IMR-90 (cell line): ENCODE results near the gene GH2. TPM values are rescaled to one million over a fixed set of nuclear protein-coding genes. Genes with fewer than 3 reads are reported as not detected.
A peak's percentile ranks its signal among the peaks of the same experiment; 100 is the strongest.

Experiments used
- ATAC-seq: fragments of 200-7000 bp; cut with Tn5 transposase; 2 replicates; pipeline ENCODE4 v1.9.1; 2020; ENCODE audit warnings: low read depth, mild to moderate bottlenecking, moderate library complexity
- BruUV-seq: library from RNA; stranded (reverse); fragments of 400-500 nt; replicated peaks from 2 replicates; lab custom pipeline; 2021; lab: Mats Ljungman, UMichigan
- CTCF ChIA-PET: fragments of 300-600 bp; formaldehyde crosslinking; extraction: SDS; loops from one replicate; lab custom pipeline; 2021; ENCODE audit warnings: antibody characterized with exemption; lab: Yijun Ruan, JAX
- POLR2A ChIA-PET: fragments of 300-600 bp; sonication (Branson Sonifier 250); formaldehyde crosslinking; loops from one replicate; lab custom pipeline; 2022; ENCODE audit warnings: antibody characterized with exemption; ENCODE audit not compliant: unreplicated experiment; lab: Charles Lee
- DNase-seq: peaks from one replicate; pipeline ENCODE4 v3.0.0; 2013
- H2AFZ ChIP-seq: replicated peaks from 2 replicates; pipeline ENCODE3; 2013; ENCODE audit warnings: low read length, mild to moderate bottlenecking; ENCODE audit not compliant: poor library complexity
- H2AK5ac ChIP-seq: 2 replicates; pipeline ENCODE4 v1.6.1; 2013; ENCODE audit warnings: low read depth, low read length, inconsistent platforms
- H2AK9ac ChIP-seq: replicated peaks from 2 replicates; pipeline ENCODE3; 2013; ENCODE audit warnings: mild to moderate bottlenecking, low read depth, low read length, moderate library complexity; ENCODE audit not compliant: poor library complexity
- H2BK120ac ChIP-seq: 2 replicates; pipeline ENCODE4 v1.6.1; 2013; ENCODE audit warnings: low read depth, low read length, inconsistent platforms
- H2BK15ac ChIP-seq: 3 replicates; pipeline ENCODE4 v1.6.1; 2013; ENCODE audit warnings: low read depth, low read length, inconsistent platforms
- H2BK20ac ChIP-seq: 2 replicates; pipeline ENCODE4 v1.6.1; 2013; ENCODE audit warnings: low read depth, mild to moderate bottlenecking, inconsistent platforms, low read length, moderate library complexity
- H2BK5ac ChIP-seq: 2 replicates; pipeline ENCODE4 v1.6.1; 2013; ENCODE audit warnings: mild to moderate bottlenecking, low read depth, low read length, inconsistent platforms; ENCODE audit not compliant: poor library complexity, severe bottlenecking
- H3K14ac ChIP-seq: replicated peaks from 2 replicates; pipeline ENCODE4 v1.6.1; 2013; ENCODE audit warnings: low read depth, low read length, inconsistent platforms
- H3K18ac ChIP-seq: 2 replicates; pipeline ENCODE4 v1.6.1; 2013; ENCODE audit warnings: low read depth, low read length, control low read depth
- H3K23ac ChIP-seq: 2 replicates; pipeline ENCODE4 v1.6.1; 2013; ENCODE audit warnings: low read depth, low read length, inconsistent platforms
- H3K27ac ChIP-seq: 2 replicates; pipeline ENCODE4 v1.5.1; 2013; ENCODE audit warnings: mild to moderate bottlenecking, control low read depth, low read length; ENCODE audit not compliant: insufficient read depth
- H3K27me3 ChIP-seq: 2 replicates; pipeline ENCODE4 v1.6.1; 2013; ENCODE audit warnings: low read length; ENCODE audit not compliant: control insufficient read depth, insufficient read depth
- H3K36me3 ChIP-seq: 2 replicates; pipeline ENCODE4 v1.6.1; 2013; ENCODE audit warnings: low read length, mixed read lengths; ENCODE audit not compliant: control insufficient read depth, insufficient read depth
- H3K4ac ChIP-seq: 2 replicates; pipeline ENCODE4 v1.6.1; 2013; ENCODE audit warnings: low read depth, low read length, inconsistent platforms
- H3K4me1 ChIP-seq: 2 replicates; pipeline ENCODE4 v1.6.1; 2013; ENCODE audit warnings: low read length, mixed read lengths; ENCODE audit not compliant: control insufficient read depth, insufficient read depth
- H3K4me2 ChIP-seq: 2 replicates; pipeline ENCODE4 v1.6.1; 2013; ENCODE audit warnings: low read depth, mild to moderate bottlenecking, control low read depth, low read length, moderate library complexity
- H3K4me3 ChIP-seq: 2 replicates; pipeline ENCODE4 v1.5.1; 2013; ENCODE audit warnings: low read depth, mild to moderate bottlenecking, control low read depth, low read length, moderate library complexity; ENCODE audit not compliant: insufficient read depth
- H3K56ac ChIP-seq: 2 replicates; pipeline ENCODE4 v1.6.1; 2013; ENCODE audit warnings: low read length, inconsistent platforms; ENCODE audit not compliant: insufficient read depth; ENCODE audit errors: extremely low read depth
- H3K79me1 ChIP-seq, 2 experiments: 2 replicates each; pipeline ENCODE4 v1.6.1; 2013; ENCODE audit warnings: low read length in 2 of 2, inconsistent platforms in 1 of 2, low read depth in 1 of 2
- H3K9ac ChIP-seq: 2 replicates; pipeline ENCODE4 v1.6.1; 2013; ENCODE audit warnings: low read depth, low read length, control low read depth
- H3K9me1 ChIP-seq: 2 replicates; pipeline ENCODE4 v1.6.1; 2013; ENCODE audit warnings: low read length, inconsistent platforms; ENCODE audit not compliant: insufficient read depth
- H3K9me3 ChIP-seq: 2 replicates; pipeline ENCODE4 v1.6.1; 2013; ENCODE audit warnings: low read length; ENCODE audit not compliant: control insufficient read depth, insufficient read depth
- H4K20me1 ChIP-seq: 2 replicates; pipeline ENCODE4 v1.6.1; 2013; ENCODE audit warnings: low read length, inconsistent platforms; ENCODE audit not compliant: insufficient read depth
- H4K5ac ChIP-seq: 2 replicates; pipeline ENCODE4 v1.6.1; 2013; ENCODE audit warnings: mild to moderate bottlenecking, low read depth, low read length, control low read depth
- H4K8ac ChIP-seq, 2 experiments: 2 replicates each; pipeline ENCODE4 v1.6.1; 2013; ENCODE audit warnings: low read depth in 2 of 2, low read length in 2 of 2, control low read depth in 1 of 2, inconsistent platforms in 1 of 2
- H4K91ac ChIP-seq: 2 replicates; pipeline ENCODE4 v1.6.1; 2013; ENCODE audit warnings: low read depth, low read length, inconsistent platforms; ENCODE audit not compliant: insufficient read depth
- BHLHE40 ChIP-seq: fragments of 150-350 bp; IDR thresholded peaks from 2 replicates; pipeline ENCODE4 v1.6.1; 2016; ENCODE audit warnings: mild to moderate bottlenecking, low read depth, low read length
- MAZ ChIP-seq: IDR thresholded peaks from 2 replicates; pipeline ENCODE4 v1.6.1; 2012; ENCODE audit warnings: low read depth, mild to moderate bottlenecking, low read length, improper control_type of control experiment, moderate library complexity, borderline replicate concordance
- POLR2A ChIP-seq: IDR thresholded peaks from 2 replicates; pipeline ENCODE4 v1.6.1; 2012; ENCODE audit warnings: mild to moderate bottlenecking, low read depth, low read length
- RAD21 ChIP-seq: IDR thresholded peaks from 2 replicates; pipeline ENCODE4 v1.6.1; 2012; ENCODE audit warnings: low read length, improper control_type of control experiment
- SMC3 ChIP-seq: fragments of 150-350 bp; IDR thresholded peaks from 2 replicates; pipeline ENCODE4 v1.6.1; 2016; ENCODE audit warnings: low read depth, mild to moderate bottlenecking, antibody characterized with exemption, low read length, moderate library complexity
- WGBS, 2 experiments: methylation state at CpG; one replicate each; pipeline versions ENCODE4 v1.1.5 to v1.1.7; 2013; ENCODE audit warnings: missing lambda C conversion rate in 2 of 2; ENCODE audit not compliant: insufficient read length in 1 of 2; ENCODE audit errors: extremely low coverage in 2 of 2; 5-methylcytosine and 5-hydroxymethylcytosine counted together
- dilution Hi-C: fragments of 300-500 bp; cut with HindIII; formaldehyde crosslinking; loops from one replicate; pipeline ENCODE4 v1.14.3; 2018; ENCODE audit warnings: low sequenced_read_pairs; ENCODE audit not compliant: unreplicated experiment
- in situ Hi-C: fragments of 300-500 bp; cut with MboI; formaldehyde crosslinking; loops from 3 replicates; pipeline ENCODE4 v1.14.3; 2019; ENCODE audit warnings: low sequenced_read_pairs, inconsistent platforms, mixed read lengths
- intact Hi-C: fragments of 100-400 bp; cut with micrococcal nuclease; formaldehyde crosslinking; loops from 2 replicates; pipeline ENCODE4 v1.10.0; 2022
- polyA plus RNA-seq, 3 experiments: library from polyadenylated mRNA; depleted of rRNA; stranded (reverse); fragments of >200 nt; gene quantifications; 2 replicates each; pipeline ENCODE4 v1.2.3, GENCODE V29; 2012; ENCODE audit warnings: low replicate concordance in 1 of 3
- total RNA-seq: library from RNA; depleted of rRNA; stranded (reverse); fragments of >200 nt; gene quantifications from 2 replicates; pipeline ENCODE4 v1.2.3, GENCODE V29; 2012
- TF ChIP-seq, protein P1 (sequence below): conservative IDR thresholded peaks from 2 replicates; pipeline ENCODE4 v1.5.1; 2012; ENCODE audit warnings: mild to moderate bottlenecking, low read depth, low read length, improper control_type of control experiment

Gene GH2
- total and polyA plus RNA-seq, 2 of the 4 experiments (the other 2 are of a cell fraction): not detected

DNA sequence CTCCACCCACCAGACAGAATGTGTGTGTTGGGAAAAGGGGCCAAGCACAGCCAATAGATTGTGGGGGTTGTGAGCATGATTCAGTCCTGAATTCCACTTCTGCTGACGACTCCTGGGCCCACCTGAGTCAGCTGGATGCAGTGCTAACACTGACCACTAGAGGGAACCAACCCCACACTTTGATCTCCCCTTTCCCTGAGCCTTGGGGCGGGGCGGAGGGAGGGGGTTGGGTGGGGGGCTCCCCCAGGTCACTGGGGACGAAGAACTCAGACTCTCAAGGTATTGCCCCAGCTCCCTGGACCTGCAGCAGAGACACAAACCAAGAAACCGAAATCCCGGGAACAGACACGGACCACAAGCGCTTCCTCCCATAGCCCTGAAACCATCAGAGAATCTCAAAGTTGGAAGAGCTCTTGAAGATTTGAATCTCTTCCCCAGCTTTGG lies 29.9 kb upstream of the GH2 start:
- no peak overlapping the region for H3K9ac ChIP-seq
- in situ Hi-C loops (loop anchor here (10.0 kb wide), 2 partner anchors 113 to 373 kb away; partner anchors contain the start of gene ICAM2), dilution Hi-C loops (no loop called here), intact Hi-C loops (loop anchor here (10.0 kb wide), 1 partner anchor 373 kb away; no protein-coding TSS in a partner anchor)
- H2BK20ac ChIP-seq: no peak overlapping the region
- no peaks in the 10 kb centered on the region for H3K9me1 ChIP-seq
- H2AK5ac ChIP-seq: no peak overlapping the region; the same call in 1 of the 2 replicates
- no peak overlapping the region for H3K14ac ChIP-seq
- ATAC-seq (peak; percentile 87), DNase-seq (peak; percentile 8)
- no peak overlapping the region for H2BK120ac ChIP-seq
- H3K4me3 ChIP-seq: no peak overlapping the region
- WGBS, 2 experiments: no CpG with 5 or more reads among the region's 8 CpGs
- TF ChIP-seq SMC3 (peak; percentile 16; the same call in 1 of the 2 replicates), BHLHE40 (no peak), MAZ (peak; percentile 48; the same call in 1 of the 2 replicates), POLR2A (no peak), RAD21 (peak; percentile 51)
- TF ChIP-seq, protein P1, sequence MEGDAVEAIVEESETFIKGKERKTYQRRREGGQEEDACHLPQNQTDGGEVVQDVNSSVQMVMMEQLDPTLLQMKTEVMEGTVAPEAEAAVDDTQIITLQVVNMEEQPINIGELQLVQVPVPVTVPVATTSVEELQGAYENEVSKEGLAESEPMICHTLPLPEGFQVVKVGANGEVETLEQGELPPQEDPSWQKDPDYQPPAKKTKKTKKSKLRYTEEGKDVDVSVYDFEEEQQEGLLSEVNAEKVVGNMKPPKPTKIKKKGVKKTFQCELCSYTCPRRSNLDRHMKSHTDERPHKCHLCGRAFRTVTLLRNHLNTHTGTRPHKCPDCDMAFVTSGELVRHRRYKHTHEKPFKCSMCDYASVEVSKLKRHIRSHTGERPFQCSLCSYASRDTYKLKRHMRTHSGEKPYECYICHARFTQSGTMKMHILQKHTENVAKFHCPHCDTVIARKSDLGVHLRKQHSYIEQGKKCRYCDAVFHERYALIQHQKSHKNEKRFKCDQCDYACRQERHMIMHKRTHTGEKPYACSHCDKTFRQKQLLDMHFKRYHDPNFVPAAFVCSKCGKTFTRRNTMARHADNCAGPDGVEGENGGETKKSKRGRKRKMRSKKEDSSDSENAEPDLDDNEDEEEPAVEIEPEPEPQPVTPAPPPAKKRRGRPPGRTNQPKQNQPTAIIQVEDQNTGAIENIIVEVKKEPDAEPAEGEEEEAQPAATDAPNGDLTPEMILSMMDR: peak; percentile 57
- peaks cover 45% of the 10 kb centered on the region for H3K27me3 ChIP-seq
- ChIA-PET POLR2A (no interaction called here), CTCF (interaction anchor here (1.0 to 1.5 kb wide), 2 partner anchors 79 to 235 kb away, joined by 3 read pairs; no protein-coding TSS in a partner anchor)
- H4K91ac ChIP-seq: no peak overlapping the region
- H2AK9ac ChIP-seq: no peak overlapping the region
- H3K79me1 ChIP-seq: no peaks in the 10 kb centered on the region
- H4K8ac ChIP-seq: no peak overlapping the region
- no peaks in the 10 kb centered on the region for H3K36me3 ChIP-seq
- H3K56ac ChIP-seq: no peak overlapping the region
- H2BK15ac ChIP-seq: no peak overlapping the region
- H3K18ac ChIP-seq: no peak overlapping the region
- H3K4me1 ChIP-seq: no peaks in the 10 kb centered on the region
- no peaks in the 10 kb centered on the region for H4K20me1 ChIP-seq
- no peaks in the 10 kb centered on the region for H3K9me3 ChIP-seq
- no peak overlapping the region for H3K4me2 ChIP-seq
- no peak overlapping the region for H2BK5ac ChIP-seq
- BruUV-seq: no TSS peak
- no peak overlapping the region for H3K23ac ChIP-seq
- H4K5ac ChIP-seq: no peak overlapping the region
- no peak overlapping the region for H3K27ac ChIP-seq
- no peak overlapping the region for H3K4ac ChIP-seq
- no peak overlapping the region for H2AFZ ChIP-seq
